ENCODE results near the gene RFXANK.
"Not testable (repeated sequence)": the region's sequence is repeated elsewhere in the genome, so short reads cannot be mapped to it uniquely, and the experiment has no call there.

The RFXANK gene

GRCh38 chr19:19221000-19221399 is 28.9 kb downstream of the RFXANK start:
- not testable (repeated sequence) for H2AFZ ChIP-seq (ENCODE audit: low read depth, low read length)

GRCh38 chr19:19223060-19223459 is 31.0 kb downstream of the RFXANK start:
- Histone ChIP-seq H3K4me3 (ENCODE audit: low read length) (no peak overlapping the region), H3K9me3 (ENCODE audit: low read length) (peaks cover 6% of the 10 kb centered on the region), H3K27me3 (ENCODE audit: insufficient read depth, low read length) (no peaks in the 10 kb centered on the region), H3K4me1 (ENCODE audit: insufficient read depth, low read length) (no peaks in the 10 kb centered on the region), H2AFZ (ENCODE audit: low read depth, low read length) (no peak overlapping the region), H3K36me3 (ENCODE audit: insufficient read depth, low read length) (peaks cover 67% of the 10 kb centered on the region)

More at GRCh38 chr19:19221000-19221399, 28.9 kb downstream of the RFXANK start:
- not testable (repeated sequence) for H3K4me1 ChIP-seq (ENCODE audit: insufficient read depth, low read length); H3K4me3 ChIP-seq (ENCODE audit: low read length); H3K27me3 ChIP-seq (ENCODE audit: insufficient read depth, low read length); H3K9me3 ChIP-seq (ENCODE audit: low read length)
- H3K36me3 ChIP-seq (ENCODE audit: insufficient read depth, low read length) = peaks cover 55% of the 10 kb centered on the region

GRCh38 chr19:19223636-19224035 is 31.6 kb downstream of the RFXANK start:
- Histone ChIP-seq H3K36me3 (ENCODE audit: insufficient read depth, low read length) (peaks cover 73% of the 10 kb centered on the region), H3K27me3 (ENCODE audit: insufficient read depth, low read length) (no peaks in the 10 kb centered on the region), H3K4me1 (ENCODE audit: insufficient read depth, low read length) (no peaks in the 10 kb centered on the region), H2AFZ (ENCODE audit: low read depth, low read length) (no peak overlapping the region), H3K4me3 (ENCODE audit: low read length) (no peak overlapping the region), H3K9me3 (ENCODE audit: low read length) (peaks cover 6% of the 10 kb centered on the region)

GRCh38 chr19:19224150-19224851 is 32.2 kb downstream of the RFXANK start:
- Histone ChIP-seq H3K4me1 (ENCODE audit: insufficient read depth, low read length) (no peaks in the 10 kb centered on the region), H3K4me3 (ENCODE audit: low read length) (no peak overlapping the region), H3K9me3 (ENCODE audit: low read length) (peaks cover 6% of the 10 kb centered on the region), H2AFZ (ENCODE audit: low read depth, low read length) (no peak overlapping the region), H3K36me3 (ENCODE audit: insufficient read depth, low read length) (peaks cover 72% of the 10 kb centered on the region), H3K27me3 (ENCODE audit: insufficient read depth, low read length) (no peaks in the 10 kb centered on the region)

GRCh38 chr19:19224852-19225494 is 32.9 kb downstream of the RFXANK start:
- Histone ChIP-seq H3K4me3 (ENCODE audit: low read length) (no peak overlapping the region), H3K36me3 (ENCODE audit: insufficient read depth, low read length) (peaks cover 77% of the 10 kb centered on the region), H3K27me3 (ENCODE audit: insufficient read depth, low read length) (no peaks in the 10 kb centered on the region), H3K9me3 (ENCODE audit: low read length) (peaks cover 6% of the 10 kb centered on the region), H3K4me1 (ENCODE audit: insufficient read depth, low read length) (no peaks in the 10 kb centered on the region), H2AFZ (ENCODE audit: low read depth, low read length) (no peak overlapping the region)

GRCh38 chr19:19226204-19226603 is 34.1 kb downstream of the RFXANK start:
- Histone ChIP-seq H3K4me1 (ENCODE audit: insufficient read depth, low read length) (no peaks in the 10 kb centered on the region), H2AFZ (ENCODE audit: low read depth, low read length) (no peak overlapping the region), H3K4me3 (ENCODE audit: low read length) (no peak overlapping the region), H3K36me3 (ENCODE audit: insufficient read depth, low read length) (peaks cover 77% of the 10 kb centered on the region), H3K9me3 (ENCODE audit: low read length) (peaks cover 6% of the 10 kb centered on the region), H3K27me3 (ENCODE audit: insufficient read depth, low read length) (no peaks in the 10 kb centered on the region)

GRCh38 chr19:19226663-19227062 is 34.6 kb downstream of the RFXANK start:
- Histone ChIP-seq H3K4me1 (ENCODE audit: insufficient read depth, low read length) (no peaks in the 10 kb centered on the region), H3K4me3 (ENCODE audit: low read length) (no peak overlapping the region), H3K9me3 (ENCODE audit: low read length) (peaks cover 6% of the 10 kb centered on the region), H3K36me3 (ENCODE audit: insufficient read depth, low read length) (peaks cover 79% of the 10 kb centered on the region), H3K27me3 (ENCODE audit: insufficient read depth, low read length) (no peaks in the 10 kb centered on the region), H2AFZ (ENCODE audit: low read depth, low read length) (no peak overlapping the region)

- H3K4me3 ChIP-seq (ENCODE audit: low read length) = no peak overlapping the region
- H3K9me3 ChIP-seq (ENCODE audit: low read length) = peaks cover 7% of the 10 kb centered on the region
- H2AFZ ChIP-seq (ENCODE audit: low read depth, low read length) = no peak overlapping the region
- H3K27me3 ChIP-seq (ENCODE audit: insufficient read depth, low read length) = no peaks in the 10 kb centered on the region
- peaks cover 79% of the 10 kb centered on the region for H3K36me3 ChIP-seq (ENCODE audit: insufficient read depth, low read length)
- no peaks in the 10 kb centered on the region for H3K4me1 ChIP-seq (ENCODE audit: insufficient read depth, low read length)
Measured at GRCh38 chr19:19227217-19227616, 35.2 kb downstream of the RFXANK start.

- no peaks in the 10 kb centered on the region for H3K4me1 ChIP-seq (ENCODE audit: insufficient read depth, low read length)
- H2AFZ ChIP-seq (ENCODE audit: low read depth, low read length) = no peak overlapping the region
- H3K9me3 ChIP-seq (ENCODE audit: low read length) = peaks cover 17% of the 10 kb centered on the region
- H3K36me3 ChIP-seq (ENCODE audit: insufficient read depth, low read length) = peaks cover 79% of the 10 kb centered on the region
- no peaks in the 10 kb centered on the region for H3K27me3 ChIP-seq (ENCODE audit: insufficient read depth, low read length)
- H3K4me3 ChIP-seq (ENCODE audit: low read length) = no peak overlapping the region
Measured at GRCh38 chr19:19229701-19230100, 37.6 kb downstream of the RFXANK start.

GRCh38 chr19:19230999-19231398 is 38.9 kb downstream of the RFXANK start:
- no peak overlapping the region for H2AFZ ChIP-seq (ENCODE audit: low read depth, low read length)
- no peaks in the 10 kb centered on the region for H3K4me1 ChIP-seq (ENCODE audit: insufficient read depth, low read length)
- no peak overlapping the region for H3K4me3 ChIP-seq (ENCODE audit: low read length)
- H3K27me3 ChIP-seq (ENCODE audit: insufficient read depth, low read length) = no peaks in the 10 kb centered on the region
- H3K36me3 ChIP-seq (ENCODE audit: insufficient read depth, low read length) = peaks cover 78% of the 10 kb centered on the region
- peaks cover 26% of the 10 kb centered on the region for H3K9me3 ChIP-seq (ENCODE audit: low read length)

- H3K4me3 ChIP-seq (ENCODE audit: low read length) = no peak overlapping the region
- H3K27me3 ChIP-seq (ENCODE audit: insufficient read depth, low read length) = no peaks in the 10 kb centered on the region
- H3K36me3 ChIP-seq (ENCODE audit: insufficient read depth, low read length) = peaks cover 77% of the 10 kb centered on the region
- no peak overlapping the region for H2AFZ ChIP-seq (ENCODE audit: low read depth, low read length)
- no peaks in the 10 kb centered on the region for H3K4me1 ChIP-seq (ENCODE audit: insufficient read depth, low read length)
- peaks cover 29% of the 10 kb centered on the region for H3K9me3 ChIP-seq (ENCODE audit: low read length)
Measured at GRCh38 chr19:19232261-19232721, 40.2 kb downstream of the RFXANK start.

GRCh38 chr19:19234220-19234816 is 42.3 kb downstream of the RFXANK start:
- Histone ChIP-seq H3K36me3 (ENCODE audit: insufficient read depth, low read length) (peaks cover 70% of the 10 kb centered on the region), H3K27me3 (ENCODE audit: insufficient read depth, low read length) (no peaks in the 10 kb centered on the region), H2AFZ (ENCODE audit: low read depth, low read length) (no peak overlapping the region), H3K4me1 (ENCODE audit: insufficient read depth, low read length) (no peaks in the 10 kb centered on the region), H3K4me3 (ENCODE audit: low read length) (no peak overlapping the region), H3K9me3 (ENCODE audit: low read length) (peaks cover 29% of the 10 kb centered on the region)

- no peak overlapping the region for H3K4me3 ChIP-seq (ENCODE audit: low read length)
- no peak overlapping the region for H2AFZ ChIP-seq (ENCODE audit: low read depth, low read length)
- H3K36me3 ChIP-seq (ENCODE audit: insufficient read depth, low read length) = peaks cover 69% of the 10 kb centered on the region
- no peaks in the 10 kb centered on the region for H3K27me3 ChIP-seq (ENCODE audit: insufficient read depth, low read length)
- H3K4me1 ChIP-seq (ENCODE audit: insufficient read depth, low read length) = no peaks in the 10 kb centered on the region
- peaks cover 29% of the 10 kb centered on the region for H3K9me3 ChIP-seq (ENCODE audit: low read length)
Measured at GRCh38 chr19:19236173-19236572, 44.1 kb downstream of the RFXANK start.
